ENCODE data around the gene ATP6AP1.

The ATP6AP1 gene

GRCh38 chrX:154450312-154450711, 21.8 kb downstream of the ATP6AP1 start:
- FAIRE-seq = no peak

GRCh38 chrX:154452823-154453222, 24.3 kb downstream of the ATP6AP1 start:
- FAIRE-seq = no peak

GRCh38 chrX:154457491-154458115, 29.1 kb downstream of the ATP6AP1 start:
- no peak for FAIRE-seq

GRCh38 chrX:154458116-154458953, 29.9 kb downstream of the ATP6AP1 start, which contains the start of gene PLXNA3:
Gene PLXNA3, plus strand, starts transcription at chrX:154458281. Its CDS starts 1,903 bp downstream, at chrX:154460184.
- FAIRE-seq = no peak

- no peak for FAIRE-seq
Observed at GRCh38 chrX:154458954-154459778, 30.7 kb downstream of the ATP6AP1 start.

GRCh38 chrX:154459832-154460231, 31.4 kb downstream of the ATP6AP1 start:
- FAIRE-seq = no peak

- FAIRE-seq = no peak
Observed at GRCh38 chrX:154460326-154460725, 31.8 kb downstream of the ATP6AP1 start.

GRCh38 chrX:154462396-154462795, 33.9 kb downstream of the ATP6AP1 start:
- FAIRE-seq = no peak

- no peak for FAIRE-seq
Observed at GRCh38 chrX:154463611-154464220, 35.2 kb downstream of the ATP6AP1 start.

GRCh38 chrX:154464806-154465365, 36.4 kb downstream of the ATP6AP1 start:
- FAIRE-seq = no peak

GRCh38 chrX:154465601-154466000, 37.1 kb downstream of the ATP6AP1 start:
- FAIRE-seq = no peak

GRCh38 chrX:154466036-154466435, 37.6 kb downstream of the ATP6AP1 start:
- FAIRE-seq = no peak

GRCh38 chrX:154466907-154467306, 38.4 kb downstream of the ATP6AP1 start:
- no peak for FAIRE-seq

- FAIRE-seq = no peak
Observed at GRCh38 chrX:154467556-154467955, 39.1 kb downstream of the ATP6AP1 start.

- no peak for FAIRE-seq
Observed at GRCh38 chrX:154468217-154468616, 39.7 kb downstream of the ATP6AP1 start.

GRCh38 chrX:154469114-154469513, 40.6 kb downstream of the ATP6AP1 start:
- no peak for FAIRE-seq

- FAIRE-seq = no peak
Observed at GRCh38 chrX:154469880-154470279, 41.4 kb downstream of the ATP6AP1 start.

- no peak for FAIRE-seq
Observed at GRCh38 chrX:154470434-154470833, 42.0 kb downstream of the ATP6AP1 start.

- no peak for FAIRE-seq
Observed at GRCh38 chrX:154470914-154471568, 42.6 kb downstream of the ATP6AP1 start.

- no peak for FAIRE-seq
Observed at GRCh38 chrX:154471839-154472684, 43.6 kb downstream of the ATP6AP1 start.
